Hematopoietic multipotent progenitor cell treated with erythropoietin and hydrocortisone succinate and interleukin-3 and kit ligand, for 17 days (in vitro differentiated cells): ENCODE results near the gene NNAT.

Experiments
- DNase-seq: peaks from one replicate; pipeline ENCODE4 v3.0.0-alpha.2; 2015; ENCODE audit warnings: low spot score

NNAT gene

GRCh38 chr20:37567331-37567665 is 46.2 kb downstream of the NNAT start:
- DNase-seq = no peak

GRCh38 chr20:37567671-37568588 is 46.9 kb downstream of the NNAT start:
- DNase-seq = no peak

- DNase-seq = no peak
These were observed 49.4 kb downstream of the NNAT start for GRCh38 chr20:37570419-37570818.

DNA sequence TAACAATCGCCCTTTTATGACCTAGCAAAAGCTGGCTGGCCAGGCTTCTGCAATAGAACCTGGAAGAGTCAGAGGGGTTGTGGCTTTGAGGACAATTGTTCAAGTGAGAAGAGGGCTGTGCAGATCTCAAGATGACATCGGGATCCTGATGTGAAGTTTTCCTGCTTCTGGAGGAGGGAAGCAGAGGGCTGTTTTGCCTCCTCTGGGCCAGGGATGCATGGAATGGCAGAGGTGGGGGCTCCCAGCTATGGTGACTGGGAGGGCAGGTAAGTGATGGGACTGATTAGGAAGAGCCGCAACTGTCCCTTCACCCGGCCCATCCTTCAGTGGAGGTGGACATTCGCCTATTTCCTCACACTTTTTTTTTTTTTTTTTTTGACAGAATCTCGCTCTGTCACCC is 50.0 kb downstream of the NNAT start:
- no peak for DNase-seq
